Neural cell (in vitro differentiated cells): ENCODE data around the gene CIDEA.

ENCODE experiments used
- POLR2AphosphoS5 ChIP-seq: IDR thresholded peaks from 2 replicates; pipeline ENCODE4 v1.6.1; 2012
- SMC3 ChIP-seq: fragments of 450-650 bp; conservative IDR thresholded peaks from 2 replicates; pipeline ENCODE4 v1.6.1; 2014; ENCODE audit warnings: antibody characterized with exemption, mild to moderate bottlenecking, moderate library complexity; ENCODE audit not compliant: poor library complexity
- TF ChIP-seq, protein P1 (sequence below): fragments of 450-650 bp; IDR thresholded peaks from 2 replicates; pipeline ENCODE4 v1.5.1; 2014; ENCODE audit warnings: antibody characterized with exemption, mild to moderate bottlenecking, moderate library complexity; ENCODE audit not compliant: poor library complexity, severe bottlenecking

- TF ChIP-seq, protein P1, sequence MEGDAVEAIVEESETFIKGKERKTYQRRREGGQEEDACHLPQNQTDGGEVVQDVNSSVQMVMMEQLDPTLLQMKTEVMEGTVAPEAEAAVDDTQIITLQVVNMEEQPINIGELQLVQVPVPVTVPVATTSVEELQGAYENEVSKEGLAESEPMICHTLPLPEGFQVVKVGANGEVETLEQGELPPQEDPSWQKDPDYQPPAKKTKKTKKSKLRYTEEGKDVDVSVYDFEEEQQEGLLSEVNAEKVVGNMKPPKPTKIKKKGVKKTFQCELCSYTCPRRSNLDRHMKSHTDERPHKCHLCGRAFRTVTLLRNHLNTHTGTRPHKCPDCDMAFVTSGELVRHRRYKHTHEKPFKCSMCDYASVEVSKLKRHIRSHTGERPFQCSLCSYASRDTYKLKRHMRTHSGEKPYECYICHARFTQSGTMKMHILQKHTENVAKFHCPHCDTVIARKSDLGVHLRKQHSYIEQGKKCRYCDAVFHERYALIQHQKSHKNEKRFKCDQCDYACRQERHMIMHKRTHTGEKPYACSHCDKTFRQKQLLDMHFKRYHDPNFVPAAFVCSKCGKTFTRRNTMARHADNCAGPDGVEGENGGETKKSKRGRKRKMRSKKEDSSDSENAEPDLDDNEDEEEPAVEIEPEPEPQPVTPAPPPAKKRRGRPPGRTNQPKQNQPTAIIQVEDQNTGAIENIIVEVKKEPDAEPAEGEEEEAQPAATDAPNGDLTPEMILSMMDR, result no peak
- TF ChIP-seq POLR2AphosphoS5, result no peak
- TF ChIP-seq SMC3, result no peak
Observed at GRCh38 chr18:12264864-12265263, 10.7 kb downstream of the CIDEA start.
